Measurements from ENCODE around the gene PTPRD.
"Not testable (repeated sequence)": the region's sequence is repeated elsewhere in the genome, so short reads cannot be mapped to it uniquely, and the experiment has no call there.

Gene PTPRD

DNA sequence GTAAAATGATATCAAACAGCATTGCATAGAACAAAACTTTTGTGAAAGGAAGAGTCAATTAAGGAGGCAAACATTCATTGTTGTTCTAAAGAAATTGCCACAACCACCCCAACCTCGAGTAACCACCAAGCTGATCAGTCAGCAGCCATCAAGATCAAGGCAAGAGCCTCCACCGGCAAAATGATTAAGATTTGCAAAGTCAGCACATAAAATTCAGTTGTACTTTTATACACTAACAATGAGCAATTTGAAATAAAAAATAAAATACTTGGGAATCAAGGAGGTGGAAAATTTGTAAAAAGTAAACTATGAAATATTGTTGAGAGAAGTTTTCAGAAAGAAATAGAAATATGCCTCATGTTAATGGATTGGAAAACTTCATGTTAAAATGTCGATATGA lies 1118.5 kb downstream of the PTPRD start:
- no peak for DNase-seq (ENCODE audit: low read depth)
- H3K4me3 ChIP-seq (ENCODE audit: control insufficient read depth, low read depth, low read length) = no peak overlapping the region
- TF ChIP-seq, protein P1, sequence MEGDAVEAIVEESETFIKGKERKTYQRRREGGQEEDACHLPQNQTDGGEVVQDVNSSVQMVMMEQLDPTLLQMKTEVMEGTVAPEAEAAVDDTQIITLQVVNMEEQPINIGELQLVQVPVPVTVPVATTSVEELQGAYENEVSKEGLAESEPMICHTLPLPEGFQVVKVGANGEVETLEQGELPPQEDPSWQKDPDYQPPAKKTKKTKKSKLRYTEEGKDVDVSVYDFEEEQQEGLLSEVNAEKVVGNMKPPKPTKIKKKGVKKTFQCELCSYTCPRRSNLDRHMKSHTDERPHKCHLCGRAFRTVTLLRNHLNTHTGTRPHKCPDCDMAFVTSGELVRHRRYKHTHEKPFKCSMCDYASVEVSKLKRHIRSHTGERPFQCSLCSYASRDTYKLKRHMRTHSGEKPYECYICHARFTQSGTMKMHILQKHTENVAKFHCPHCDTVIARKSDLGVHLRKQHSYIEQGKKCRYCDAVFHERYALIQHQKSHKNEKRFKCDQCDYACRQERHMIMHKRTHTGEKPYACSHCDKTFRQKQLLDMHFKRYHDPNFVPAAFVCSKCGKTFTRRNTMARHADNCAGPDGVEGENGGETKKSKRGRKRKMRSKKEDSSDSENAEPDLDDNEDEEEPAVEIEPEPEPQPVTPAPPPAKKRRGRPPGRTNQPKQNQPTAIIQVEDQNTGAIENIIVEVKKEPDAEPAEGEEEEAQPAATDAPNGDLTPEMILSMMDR (IDR thresholded peaks at IDR 0.05; ENCODE audit: control insufficient read depth, insufficient read depth, low read depth, low read length, missing control alignments) = no peak

DNA sequence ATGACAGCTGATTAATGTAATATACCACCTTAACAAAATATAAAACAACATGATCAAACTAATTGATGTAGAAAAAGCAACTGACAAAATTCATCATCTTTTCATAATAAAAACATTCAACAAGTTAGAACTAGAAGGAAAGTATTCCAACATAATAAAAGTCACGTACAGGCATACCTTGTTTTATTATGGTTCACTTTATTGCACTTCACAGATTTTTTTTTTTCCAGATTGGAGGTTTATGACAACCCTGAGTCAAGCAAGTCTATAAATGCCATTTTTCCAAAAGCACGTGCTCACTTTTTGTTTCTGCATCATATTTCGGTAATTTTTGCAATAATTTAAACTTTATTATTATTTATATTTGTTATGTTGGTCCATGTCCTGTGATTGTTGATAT lies 1120.3 kb downstream of the PTPRD start:
- no peak for DNase-seq (ENCODE audit: low read depth)
- no peak overlapping the region for H3K4me3 ChIP-seq (ENCODE audit: control insufficient read depth, low read depth, low read length)
- TF ChIP-seq, protein P1 (IDR thresholded peaks at IDR 0.05; ENCODE audit: control insufficient read depth, insufficient read depth, low read depth, low read length, missing control alignments) = no peak

DNA sequence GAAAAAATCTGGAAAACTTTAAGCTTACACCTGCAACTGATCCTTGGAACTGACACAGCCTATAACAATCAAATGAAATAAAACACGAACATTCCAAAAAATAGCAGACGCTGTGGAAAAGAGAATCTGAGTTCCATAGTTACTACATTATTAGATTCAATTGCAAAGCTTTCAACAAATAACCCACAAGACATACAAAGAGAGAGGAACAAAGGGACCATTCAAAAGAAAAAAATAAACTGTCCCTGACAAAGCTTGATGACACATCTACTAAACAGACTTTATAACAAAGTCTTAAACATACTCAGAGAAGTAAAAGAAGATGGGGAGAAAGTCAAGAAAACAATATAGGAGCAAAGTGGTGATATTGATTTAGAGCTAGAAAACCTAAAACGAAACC lies 1123.6 kb downstream of the PTPRD start:
- no peak overlapping the region for H3K4me3 ChIP-seq (ENCODE audit: control insufficient read depth, low read depth, low read length)
- no peak for DNase-seq (ENCODE audit: low read depth)
- TF ChIP-seq, protein P1 (IDR thresholded peaks at IDR 0.05; ENCODE audit: control insufficient read depth, insufficient read depth, low read depth, low read length, missing control alignments) = no peak

DNA sequence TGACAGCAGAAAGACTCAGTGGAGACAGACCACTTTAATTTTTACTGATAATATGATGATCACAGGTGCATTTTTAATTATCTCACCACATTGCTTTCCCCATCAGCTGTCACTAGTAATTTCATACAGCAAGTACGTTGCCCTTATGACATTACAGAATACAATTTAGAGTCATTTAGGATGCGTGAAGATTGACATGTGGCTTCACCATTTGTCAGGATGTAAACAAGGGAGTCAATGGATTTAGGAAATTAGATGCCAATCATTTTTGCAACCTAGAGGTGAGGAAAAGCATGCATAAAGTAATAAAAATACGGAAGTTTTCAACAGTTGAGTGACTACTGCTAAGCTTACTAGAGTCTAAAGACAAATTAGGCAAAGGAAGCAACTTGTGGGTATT lies 1129.6 kb downstream of the PTPRD start:
- H3K4me3 ChIP-seq (ENCODE audit: control insufficient read depth, low read depth, low read length) = no peak overlapping the region
- TF ChIP-seq, protein P1 (IDR thresholded peaks at IDR 0.05; ENCODE audit: control insufficient read depth, insufficient read depth, low read depth, low read length, missing control alignments) = no peak
- no peak for DNase-seq (ENCODE audit: low read depth)

DNA sequence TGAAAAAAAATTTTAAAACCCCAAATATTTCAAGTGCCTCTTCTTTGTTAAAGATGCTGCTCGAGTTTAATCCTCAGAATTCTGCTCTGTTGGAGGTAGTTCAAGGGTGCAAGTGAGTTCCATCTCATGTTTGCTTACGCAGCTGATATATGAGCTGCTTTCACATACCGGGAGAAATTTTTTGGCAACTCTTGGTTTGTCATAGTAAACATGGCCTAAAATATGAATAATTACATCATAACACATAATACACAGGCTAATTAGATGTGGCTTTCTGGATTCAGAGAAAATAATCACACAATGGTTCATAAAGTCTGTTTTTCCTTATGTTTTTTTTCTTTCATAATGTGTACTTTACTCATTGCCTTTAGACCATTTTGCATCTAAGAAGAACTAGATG lies 1134.1 kb downstream of the PTPRD start:
- no peak for DNase-seq (ENCODE audit: low read depth)
- no peak overlapping the region for H3K4me3 ChIP-seq (ENCODE audit: control insufficient read depth, low read depth, low read length)
- TF ChIP-seq, protein P1 (IDR thresholded peaks at IDR 0.05; ENCODE audit: control insufficient read depth, insufficient read depth, low read depth, low read length, missing control alignments) = no peak

DNA sequence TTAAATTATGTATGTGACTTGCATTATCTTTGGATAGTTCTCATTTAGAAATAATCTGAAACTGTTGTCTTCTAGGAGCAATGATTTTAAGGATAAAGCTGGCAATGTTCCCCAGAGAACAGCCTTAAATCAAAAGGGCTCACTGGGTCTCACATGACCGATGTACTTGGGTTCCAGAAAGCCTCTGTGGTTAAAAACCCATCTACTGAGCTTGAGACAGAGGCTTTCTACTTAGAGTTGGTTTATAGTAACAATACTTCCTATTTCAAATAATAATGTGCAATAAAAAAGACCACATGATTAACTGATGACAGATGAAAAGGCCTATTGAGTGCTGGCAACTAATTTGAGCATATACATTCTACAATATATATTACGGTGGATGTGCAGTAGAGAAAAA lies 1143.5 kb downstream of the PTPRD start:
- DNase-seq (ENCODE audit: low read depth) = no peak
- no peak overlapping the region for H3K4me3 ChIP-seq (ENCODE audit: control insufficient read depth, low read depth, low read length)
- TF ChIP-seq, protein P1 (IDR thresholded peaks at IDR 0.05; ENCODE audit: control insufficient read depth, insufficient read depth, low read depth, low read length, missing control alignments) = no peak

DNA sequence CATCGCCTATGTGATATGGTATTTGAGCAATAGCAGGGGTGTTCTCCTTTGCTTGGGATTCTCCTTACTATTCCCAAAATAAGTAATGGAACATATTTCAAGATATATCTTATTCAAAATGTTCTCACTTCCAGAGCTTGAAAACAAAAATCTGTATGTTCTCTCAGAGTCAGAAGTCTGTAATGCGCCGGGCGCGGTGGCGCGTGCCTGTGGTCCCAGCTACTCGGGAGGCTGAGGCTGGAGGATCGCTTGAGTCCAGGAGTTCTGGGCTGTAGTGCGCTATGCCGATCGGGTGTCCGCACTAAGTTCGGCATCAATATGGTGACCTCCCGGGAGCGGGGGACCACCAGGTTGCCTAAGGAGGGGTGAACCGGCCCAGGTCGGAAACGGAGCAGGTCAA lies 1170.9 kb downstream of the PTPRD start:
- not testable (repeated sequence) for H3K4me3 ChIP-seq (ENCODE audit: control insufficient read depth, low read depth, low read length); DNase-seq (ENCODE audit: low read depth)
